Activated naive CD4-positive, alpha-beta T cell treated with anti-CD3 and anti-CD28 coated beads, Interleukin-2, amount 50 U/mL, for 72 hours (primary cell): ENCODE measurements around the gene APOB. TPM values are rescaled to one million over a fixed set of nuclear protein-coding genes. Genes with fewer than 3 reads are reported as not detected.

ENCODE experiments used
- ATAC-seq, 2 donors: fragments of 150-1000 bp; cut with Tn5 transposase; 2 replicates each; pipeline ENCODE4 v1.10.0; 2021; ENCODE audit warnings: mild to moderate bottlenecking in 2 of 2, moderate library complexity in 2 of 2
- DNase-seq, 2 donors: peaks; one replicate each; pipeline ENCODE4 v3.0.0; 2021 to 2022; ENCODE audit warnings: low spot score in 2 of 2
- H3K27ac Mint-ChIP-seq, 2 donors: one replicate each; pipeline ENCODE4 v1.8.0; 2022; ENCODE audit warnings: mild to moderate bottlenecking in 2 of 2, mixed read lengths in 2 of 2
- H3K36me3 Mint-ChIP-seq, 2 donors: one replicate each; pipeline ENCODE4 v1.8.0; 2022; ENCODE audit warnings: mixed read lengths in 2 of 2
- H3K9me3 Mint-ChIP-seq, 2 donors: one replicate each; pipeline ENCODE4 v1.8.0; 2022; ENCODE audit warnings: mixed read lengths in 2 of 2
- total RNA-seq, 2 donors: library from RNA; stranded (reverse); gene quantifications; one replicate each; pipeline ENCODE4 v1.2.3, GENCODE V29; 2022

APOB gene
- total RNA-seq, 2 donors from 2014 or later = not detected

GRCh38 chr2:21015281-21015645 is 28.6 kb downstream of the APOB start:
- no peak for ATAC-seq

GRCh38 chr2:21014364-21015280 is 29.3 kb downstream of the APOB start:
- no peak overlapping the region for H3K27ac Mint-ChIP-seq
- no peaks in the 10 kb centered on the region for H3K36me3 Mint-ChIP-seq
- ATAC-seq (no peak), DNase-seq (no peak)
- H3K9me3 Mint-ChIP-seq = no peaks in the 10 kb centered on the region

More at GRCh38 chr2:21015281-21015645, 28.6 kb downstream of the APOB start:
- Mint-ChIP-seq H3K36me3 (no peaks in the 10 kb centered on the region), H3K27ac (no peak overlapping the region), H3K9me3 (no peaks in the 10 kb centered on the region)
- no peak for DNase-seq

GRCh38 chr2:21013043-21013816 is 30.6 kb downstream of the APOB start:
- Mint-ChIP-seq H3K9me3 (no peaks in the 10 kb centered on the region), H3K36me3 (no peaks in the 10 kb centered on the region), H3K27ac (no peak overlapping the region)
- no peak for DNase-seq
- no peak for ATAC-seq

- no peaks in the 10 kb centered on the region for H3K36me3 Mint-ChIP-seq
- H3K9me3 Mint-ChIP-seq = no peaks in the 10 kb centered on the region
- H3K27ac Mint-ChIP-seq = no peak overlapping the region
- no peak for DNase-seq
- no peak for ATAC-seq
Measured at GRCh38 chr2:21012557-21012937, 31.3 kb downstream of the APOB start.

GRCh38 chr2:21011876-21012556 is 31.9 kb downstream of the APOB start:
- H3K9me3 Mint-ChIP-seq = no peaks in the 10 kb centered on the region
- no peak overlapping the region for H3K27ac Mint-ChIP-seq
- no peaks in the 10 kb centered on the region for H3K36me3 Mint-ChIP-seq
- ATAC-seq (no peak), DNase-seq (no peak)

- H3K36me3 Mint-ChIP-seq = no peaks in the 10 kb centered on the region
- ATAC-seq (no peak), DNase-seq (no peak)
- H3K27ac Mint-ChIP-seq = no peak overlapping the region
- H3K9me3 Mint-ChIP-seq = no peaks in the 10 kb centered on the region
Measured at GRCh38 chr2:21011453-21011852, 32.4 kb downstream of the APOB start.

- ATAC-seq = no peak
- H3K27ac Mint-ChIP-seq = no peak overlapping the region
Measured at GRCh38 chr2:21010813-21011439, 32.9 kb downstream of the APOB start.

GRCh38 chr2:21009662-21010225 is 34.1 kb downstream of the APOB start:
- H3K27ac Mint-ChIP-seq = no peak overlapping the region
- H3K36me3 Mint-ChIP-seq = no peaks in the 10 kb centered on the region
- H3K9me3 Mint-ChIP-seq = no peaks in the 10 kb centered on the region
- DNase-seq (no peak), ATAC-seq (no peak)

More at GRCh38 chr2:21010813-21011439, 32.9 kb downstream of the APOB start:
- no peaks in the 10 kb centered on the region for H3K36me3 Mint-ChIP-seq
- H3K9me3 Mint-ChIP-seq = no peaks in the 10 kb centered on the region
- DNase-seq = no peak

- DNase-seq = no peak
- Mint-ChIP-seq H3K9me3 (no peaks in the 10 kb centered on the region), H3K36me3 (no peaks in the 10 kb centered on the region), H3K27ac (no peak overlapping the region)
- ATAC-seq = no peak
Measured at GRCh38 chr2:21008790-21009661, 34.8 kb downstream of the APOB start.

GRCh38 chr2:21008014-21008789 is 35.7 kb downstream of the APOB start:
- no peaks in the 10 kb centered on the region for H3K9me3 Mint-ChIP-seq
- no peak overlapping the region for H3K27ac Mint-ChIP-seq
- DNase-seq = no peak
- no peaks in the 10 kb centered on the region for H3K36me3 Mint-ChIP-seq
- no peak for ATAC-seq

GRCh38 chr2:21007129-21008013 is 36.5 kb downstream of the APOB start:
- no peak for ATAC-seq
- no peak overlapping the region for H3K27ac Mint-ChIP-seq
- no peak for DNase-seq
- H3K9me3 Mint-ChIP-seq = no peaks in the 10 kb centered on the region
- H3K36me3 Mint-ChIP-seq = no peaks in the 10 kb centered on the region

GRCh38 chr2:21006423-21007128 is 37.3 kb downstream of the APOB start:
- Mint-ChIP-seq H3K9me3 (no peaks in the 10 kb centered on the region), H3K36me3 (no peaks in the 10 kb centered on the region), H3K27ac (no peak overlapping the region)
- ATAC-seq = no peak
- DNase-seq = no peak

- Mint-ChIP-seq H3K9me3 (no peaks in the 10 kb centered on the region), H3K27ac (no peak overlapping the region), H3K36me3 (no peaks in the 10 kb centered on the region)
- ATAC-seq = no peak
- DNase-seq = no peak
Measured at GRCh38 chr2:21005700-21006422, 38.0 kb downstream of the APOB start.
